Vagina (tissue), 2 donors: Measurements from ENCODE around the gene NEDD4L.

Experiments used
- POLR2AphosphoS5 ChIP-seq, 2 donors: sonication (generic); formaldehyde crosslinking; IDR thresholded peaks; one replicate each; pipeline ENCODE4 v1.9.0; 2017; ENCODE audit warnings: antibody characterized with exemption in 2 of 2, mild to moderate bottlenecking in 2 of 2, low read depth in 1 of 2; ENCODE audit not compliant: insufficient read depth in 1 of 2
- TF ChIP-seq, protein P1 (sequence below), 3 experiments: fragments of 450-650 bp in 2 of 3; fragments of 200-600 bp in 1 of 3; sonication (generic) in 1 of 3; IDR thresholded peaks; one replicate each; pipeline ENCODE4 v1.5.1; 2017 to 2019; ENCODE audit warnings: antibody characterized with exemption in 3 of 3, mild to moderate bottlenecking in 2 of 3, moderate library complexity in 2 of 3

DNA sequence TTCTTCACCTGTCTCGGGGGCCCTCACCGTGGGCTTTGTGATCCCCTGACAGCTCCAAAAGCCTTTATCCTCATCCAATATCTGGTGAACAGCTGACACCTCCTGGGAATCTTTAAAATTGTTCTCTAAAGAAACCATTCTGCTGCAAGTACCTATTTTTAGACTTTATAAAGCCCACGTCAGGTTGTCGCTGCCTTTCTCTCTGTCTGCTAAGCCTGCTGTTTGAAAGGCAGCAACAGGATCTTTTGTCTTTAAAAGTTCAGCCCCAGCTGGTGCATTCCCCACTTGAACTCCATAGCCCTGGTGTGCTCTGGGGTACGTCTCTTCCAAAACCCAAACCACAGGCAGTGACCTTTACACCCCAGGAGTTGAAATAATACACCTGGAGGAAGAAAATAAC, 145.0 kb downstream of the NEDD4L start:
- TF ChIP-seq POLR2AphosphoS5 (IDR thresholded peaks at IDR 0.05; ENCODE audit: insufficient read depth in 1 of 2, low read depth in 1 of 2), result no peak
- TF ChIP-seq, protein P1, sequence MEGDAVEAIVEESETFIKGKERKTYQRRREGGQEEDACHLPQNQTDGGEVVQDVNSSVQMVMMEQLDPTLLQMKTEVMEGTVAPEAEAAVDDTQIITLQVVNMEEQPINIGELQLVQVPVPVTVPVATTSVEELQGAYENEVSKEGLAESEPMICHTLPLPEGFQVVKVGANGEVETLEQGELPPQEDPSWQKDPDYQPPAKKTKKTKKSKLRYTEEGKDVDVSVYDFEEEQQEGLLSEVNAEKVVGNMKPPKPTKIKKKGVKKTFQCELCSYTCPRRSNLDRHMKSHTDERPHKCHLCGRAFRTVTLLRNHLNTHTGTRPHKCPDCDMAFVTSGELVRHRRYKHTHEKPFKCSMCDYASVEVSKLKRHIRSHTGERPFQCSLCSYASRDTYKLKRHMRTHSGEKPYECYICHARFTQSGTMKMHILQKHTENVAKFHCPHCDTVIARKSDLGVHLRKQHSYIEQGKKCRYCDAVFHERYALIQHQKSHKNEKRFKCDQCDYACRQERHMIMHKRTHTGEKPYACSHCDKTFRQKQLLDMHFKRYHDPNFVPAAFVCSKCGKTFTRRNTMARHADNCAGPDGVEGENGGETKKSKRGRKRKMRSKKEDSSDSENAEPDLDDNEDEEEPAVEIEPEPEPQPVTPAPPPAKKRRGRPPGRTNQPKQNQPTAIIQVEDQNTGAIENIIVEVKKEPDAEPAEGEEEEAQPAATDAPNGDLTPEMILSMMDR (IDR thresholded peaks at IDR 0.05), result no peak
